KMS-11 (cell line): ENCODE data around the gene OXNAD1.
A peak's percentile ranks its signal among the peaks of the same experiment; 100 is the strongest.

Experiments
- H2AFZ ChIP-seq: fragments of 200-600 bp; sonication (generic); 2 replicates; pipeline ENCODE4 v1.6.1; 2016; ENCODE audit warnings: antibody characterized with exemption, mixed run types, low read depth
- H3K27ac ChIP-seq: fragments of 200-600 bp; sonication (generic); 2 replicates; pipeline ENCODE4 v1.6.1; 2016; ENCODE audit warnings: mild to moderate bottlenecking, mixed run types
- H3K27me3 ChIP-seq: fragments of 200-600 bp; sonication (generic); 2 replicates; pipeline ENCODE4 v1.6.1; 2017; ENCODE audit warnings: mild to moderate bottlenecking, low read depth, mixed run types, moderate library complexity; ENCODE audit not compliant: insufficient read depth
- H3K36me3 ChIP-seq: fragments of 200-600 bp; sonication (generic); 2 replicates; pipeline ENCODE4 v1.6.1; 2017; ENCODE audit warnings: mild to moderate bottlenecking, mixed run types; ENCODE audit not compliant: insufficient read depth
- H3K4me1 ChIP-seq: fragments of 200-600 bp; sonication (generic); 2 replicates; pipeline ENCODE4 v1.6.1; 2016; ENCODE audit warnings: mild to moderate bottlenecking, low read depth, mixed run types; ENCODE audit not compliant: poor library complexity, severe bottlenecking
- H3K4me2 ChIP-seq: fragments of 200-600 bp; sonication (generic); 2 replicates; pipeline ENCODE4 v1.7.0; 2016; ENCODE audit warnings: mild to moderate bottlenecking, mixed run types
- H3K4me3 ChIP-seq: fragments of 200-600 bp; sonication (generic); IDR thresholded peaks from 2 replicates; pipeline ENCODE4 v1.6.1; 2017; ENCODE audit warnings: low read depth, low read length, mixed read lengths; ENCODE audit not compliant: insufficient read depth
- H3K79me2 ChIP-seq: fragments of 200-600 bp; sonication (generic); 2 replicates; pipeline ENCODE4 v1.6.1; 2016; ENCODE audit warnings: low read depth, mixed run types; ENCODE audit not compliant: insufficient read depth
- H3K9ac ChIP-seq: fragments of 200-600 bp; sonication (generic); 2 replicates; pipeline ENCODE4 v1.6.1; 2016; ENCODE audit warnings: mild to moderate bottlenecking, mixed run types
- H4K20me1 ChIP-seq: fragments of 200-600 bp; sonication (generic); 2 replicates; pipeline ENCODE4 v1.6.1; 2016; ENCODE audit warnings: mild to moderate bottlenecking, mixed run types; ENCODE audit not compliant: insufficient read depth
- TF ChIP-seq, protein P1 (sequence below): fragments of 200-600 bp; sonication (generic); conservative IDR thresholded peaks from 2 replicates; pipeline ENCODE4 v1.6.1; 2017; ENCODE audit warnings: low read depth, mild to moderate bottlenecking, antibody characterized with exemption, low read length, moderate library complexity, mixed read lengths

OXNAD1 gene

DNA sequence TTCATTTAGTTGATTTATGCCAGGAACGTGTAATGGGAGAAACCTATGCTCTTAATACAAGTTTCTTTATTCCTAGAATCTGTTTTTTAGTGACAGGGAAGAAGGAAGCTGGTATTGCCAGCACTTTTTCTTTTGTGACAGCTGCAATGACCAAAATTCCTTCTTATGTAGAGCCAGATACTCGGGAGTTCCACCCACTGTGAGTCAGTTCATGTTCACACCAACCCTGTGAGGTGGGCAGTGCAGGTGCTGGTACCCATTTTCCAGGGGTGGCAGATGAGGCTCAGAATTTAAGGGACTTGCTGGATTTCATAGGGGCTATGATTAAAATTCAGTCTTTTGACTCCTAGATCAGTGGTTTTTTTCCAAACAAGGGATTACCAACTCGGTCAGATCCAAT lies 34.7 kb downstream of the OXNAD1 start:
- Histone ChIP-seq H3K4me1 (peaks cover 53% of the 10 kb centered on the region), H3K27ac (no peak overlapping the region), H3K79me2 (no peaks in the 10 kb centered on the region), H3K27me3 (no peaks in the 10 kb centered on the region), H4K20me1 (no peaks in the 10 kb centered on the region), H3K4me2 (peak overlapping the region; percentile 79; the same call in 1 of the 2 replicates), H2AFZ (no peak overlapping the region), H3K4me3 (no peak overlapping the region), H3K9ac (no peak overlapping the region), H3K36me3 (no peaks in the 10 kb centered on the region; the same call in 1 of the 2 replicates)
- TF ChIP-seq, protein P1, sequence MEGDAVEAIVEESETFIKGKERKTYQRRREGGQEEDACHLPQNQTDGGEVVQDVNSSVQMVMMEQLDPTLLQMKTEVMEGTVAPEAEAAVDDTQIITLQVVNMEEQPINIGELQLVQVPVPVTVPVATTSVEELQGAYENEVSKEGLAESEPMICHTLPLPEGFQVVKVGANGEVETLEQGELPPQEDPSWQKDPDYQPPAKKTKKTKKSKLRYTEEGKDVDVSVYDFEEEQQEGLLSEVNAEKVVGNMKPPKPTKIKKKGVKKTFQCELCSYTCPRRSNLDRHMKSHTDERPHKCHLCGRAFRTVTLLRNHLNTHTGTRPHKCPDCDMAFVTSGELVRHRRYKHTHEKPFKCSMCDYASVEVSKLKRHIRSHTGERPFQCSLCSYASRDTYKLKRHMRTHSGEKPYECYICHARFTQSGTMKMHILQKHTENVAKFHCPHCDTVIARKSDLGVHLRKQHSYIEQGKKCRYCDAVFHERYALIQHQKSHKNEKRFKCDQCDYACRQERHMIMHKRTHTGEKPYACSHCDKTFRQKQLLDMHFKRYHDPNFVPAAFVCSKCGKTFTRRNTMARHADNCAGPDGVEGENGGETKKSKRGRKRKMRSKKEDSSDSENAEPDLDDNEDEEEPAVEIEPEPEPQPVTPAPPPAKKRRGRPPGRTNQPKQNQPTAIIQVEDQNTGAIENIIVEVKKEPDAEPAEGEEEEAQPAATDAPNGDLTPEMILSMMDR = no peak

DNA sequence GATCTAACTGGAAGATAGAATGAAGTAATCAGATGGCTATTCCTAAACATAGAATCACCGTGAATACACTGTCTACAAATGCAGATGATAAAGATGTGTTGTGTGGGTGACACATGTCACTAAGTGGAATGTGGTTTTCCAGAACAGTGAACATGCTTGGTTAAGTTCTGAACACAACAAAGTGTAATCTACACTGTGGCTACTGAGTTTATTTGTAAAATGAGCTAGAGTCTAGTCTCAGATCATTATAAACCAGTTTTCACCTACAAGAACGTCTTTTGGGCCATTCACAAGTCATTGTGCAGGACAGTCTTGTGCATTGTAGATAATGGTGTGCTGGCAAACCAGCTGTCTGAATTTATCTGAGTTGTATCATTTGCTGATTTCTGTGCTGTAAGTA lies 35.3 kb downstream of the OXNAD1 start:
- H3K4me1 ChIP-seq = peaks cover 53% of the 10 kb centered on the region
- no peaks in the 10 kb centered on the region for H3K27me3 ChIP-seq
- H3K79me2 ChIP-seq = no peaks in the 10 kb centered on the region

DNA sequence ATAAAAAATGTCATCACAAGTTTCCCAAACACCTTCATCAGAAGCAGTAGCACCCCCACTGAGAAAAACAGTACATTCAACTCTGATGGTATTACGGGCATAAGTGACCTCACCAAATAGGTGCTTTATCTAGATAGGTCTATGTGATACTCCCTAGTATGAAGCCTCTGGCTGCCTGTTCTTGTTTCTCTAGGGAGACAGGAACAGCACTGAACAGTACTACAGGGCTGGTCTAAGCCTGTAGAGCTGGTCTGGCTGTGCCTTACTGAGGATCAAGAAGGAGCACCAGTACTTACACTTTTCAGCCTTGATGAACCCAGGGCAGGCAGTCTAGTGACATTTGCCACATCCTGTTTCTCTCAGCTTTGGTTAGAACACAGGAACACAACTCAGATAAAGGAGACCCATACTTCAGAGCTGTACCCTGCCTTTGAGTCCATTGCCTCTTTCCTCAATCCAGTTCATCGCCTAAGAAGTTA lies 35.9 kb downstream of the OXNAD1 start:
- H3K9ac ChIP-seq = no peak overlapping the region
- H3K4me2 ChIP-seq = peak overlapping the region; percentile 79
- H3K4me3 ChIP-seq = no peak overlapping the region
- H3K79me2 ChIP-seq = no peaks in the 10 kb centered on the region
- H3K4me1 ChIP-seq = peaks cover 53% of the 10 kb centered on the region
- peak overlapping the region; percentile 43; the same call in 1 of the 2 replicates for H3K27ac ChIP-seq
- TF ChIP-seq, protein P1 = no peak
- no peaks in the 10 kb centered on the region for H3K27me3 ChIP-seq
- H4K20me1 ChIP-seq = no peaks in the 10 kb centered on the region
- no peak overlapping the region for H2AFZ ChIP-seq
- no peaks in the 10 kb centered on the region; the same call in 1 of the 2 replicates for H3K36me3 ChIP-seq

More for the DNA sequence above, 35.3 kb downstream of the OXNAD1 start:
- Histone ChIP-seq H2AFZ (no peak overlapping the region), H3K9ac (no peak overlapping the region), H3K27ac (no peak overlapping the region; the same call in 1 of the 2 replicates), H4K20me1 (no peaks in the 10 kb centered on the region), H3K36me3 (no peaks in the 10 kb centered on the region; the same call in 1 of the 2 replicates), H3K4me3 (no peak overlapping the region), H3K4me2 (peak overlapping the region; percentile 79)
- TF ChIP-seq, protein P1 = no peak

DNA sequence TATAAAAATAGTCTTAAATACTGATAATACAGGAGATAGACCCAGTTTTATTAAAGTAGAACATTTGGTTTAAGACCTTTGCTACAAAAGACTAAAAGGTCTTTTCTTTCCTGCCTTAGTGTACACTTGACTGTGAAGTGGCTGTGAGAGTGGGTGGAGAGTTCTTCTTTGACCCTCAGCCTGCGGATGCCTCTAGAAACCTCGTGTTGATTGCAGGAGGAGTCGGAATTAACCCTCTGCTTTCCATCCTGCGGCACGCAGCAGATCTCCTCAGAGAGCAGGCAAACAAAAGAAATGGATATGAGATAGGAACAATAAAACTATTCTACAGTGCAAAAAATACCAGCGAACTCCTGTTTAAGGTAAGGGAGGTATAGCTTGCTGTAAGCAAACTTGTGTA lies 36.5 kb downstream of the OXNAD1 start:
- Histone ChIP-seq H3K9ac (no peak overlapping the region), H3K27ac (peak overlapping the region; percentile 43; the same call in 1 of the 2 replicates), H3K4me1 (peaks cover 53% of the 10 kb centered on the region), H3K4me3 (no peak overlapping the region), H3K27me3 (no peaks in the 10 kb centered on the region), H3K4me2 (peak overlapping the region; percentile 79), H4K20me1 (no peaks in the 10 kb centered on the region), H3K79me2 (no peaks in the 10 kb centered on the region), H2AFZ (no peak overlapping the region), H3K36me3 (no peaks in the 10 kb centered on the region; the same call in 1 of the 2 replicates)
- TF ChIP-seq, protein P1 = no peak
